A549 (cell line): Measurements from ENCODE around the gene LDLRAD4.

Experiments used
- CBX8 ChIP-seq: fragments of 200-600 bp; sonication (generic); IDR thresholded peaks from 2 replicates; pipeline ENCODE4 v1.6.1; 2016
- CTCF ChIP-seq: fragments of >200 bp; sonication (Bioruptor Twin); formaldehyde crosslinking; IDR thresholded peaks from 3 replicates; pipeline ENCODE4 v1.5.1; 2016
- ESRRA ChIP-seq: fragments of 150-350 bp; IDR thresholded peaks from 2 replicates; pipeline ENCODE4 v1.6.1; 2014; ENCODE audit warnings: mild to moderate bottlenecking, low read length, borderline replicate concordance
- MYC ChIP-seq: IDR thresholded peaks from 2 replicates; pipeline ENCODE4 v1.6.1; 2012; ENCODE audit warnings: mild to moderate bottlenecking, inconsistent platforms, low read length, improper control_type of control experiment, borderline replicate concordance
- PBX3 ChIP-seq: IDR thresholded peaks from 2 replicates; pipeline ENCODE4 v1.6.1; 2012
- POLR2A ChIP-seq: IDR thresholded peaks from 2 replicates; pipeline ENCODE4 v1.6.1; 2012; ENCODE audit warnings: mild to moderate bottlenecking, low read length
- RNF2 ChIP-seq: fragments of 200-600 bp; sonication (generic); IDR thresholded peaks from 2 replicates; pipeline ENCODE4 v1.6.1; 2016; ENCODE audit warnings: low read depth, mild to moderate bottlenecking, antibody characterized with exemption, moderate library complexity, borderline replicate concordance

GRCh38 chr18:13414521-13414920, 196.0 kb downstream of the LDLRAD4 start:
- TF ChIP-seq PBX3 (no peak), CTCF (no peak), POLR2A (no peak), MYC (no peak), RNF2 (no peak), ESRRA (no peak), CBX8 (no peak)
